Peyer's patch (tissue), 4 donors: ENCODE results near the gene KLHL33.

ENCODE experiments used
- CTCF ChIP-seq, 6 experiments: fragments of 450-650 bp in 4 of 6; fragments of 200-600 bp in 2 of 6; sonication (generic) in 1 of 6; IDR thresholded peaks; one replicate each; pipeline ENCODE4 v1.5.1; 2017 to 2019; ENCODE audit warnings: antibody characterized with exemption in 6 of 6, mild to moderate bottlenecking in 3 of 6, moderate library complexity in 1 of 6
- POLR2A ChIP-seq, 2 donors: fragments of 450-650 bp; IDR thresholded peaks; one replicate each; pipeline ENCODE4 v1.5.1; 2017; ENCODE audit warnings: antibody characterized with exemption in 2 of 2, mild to moderate bottlenecking in 2 of 2, moderate library complexity in 2 of 2

GRCh38 chr14:20388159-20388558, 47.8 kb downstream of the KLHL33 start:
- TF ChIP-seq POLR2A (IDR thresholded peaks at IDR 0.05) (no peak), CTCF (IDR thresholded peaks at IDR 0.05) (no peak)
